Measurements from ENCODE around the gene CMC2.

The CMC2 gene

DNA sequence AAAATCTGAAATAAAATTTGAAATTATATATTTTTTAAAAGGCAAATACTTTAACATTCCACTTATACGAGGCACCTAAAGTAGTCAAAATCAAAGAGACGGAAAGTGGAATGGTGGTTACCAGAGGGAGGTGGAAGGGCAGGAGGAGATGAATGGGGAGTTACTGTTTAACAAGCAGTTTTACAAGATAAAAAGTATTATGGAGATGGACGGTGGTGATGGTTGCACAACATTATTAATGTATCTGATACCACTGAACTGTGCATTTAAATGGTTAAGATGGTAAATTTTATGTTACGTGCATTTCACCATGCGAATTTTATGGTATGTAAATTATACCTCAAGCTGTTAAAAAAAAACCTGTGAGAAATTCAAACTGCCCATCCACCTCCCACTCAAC is 5.4 kb downstream of the CMC2 start:
- no peak for DNase-seq

DNA sequence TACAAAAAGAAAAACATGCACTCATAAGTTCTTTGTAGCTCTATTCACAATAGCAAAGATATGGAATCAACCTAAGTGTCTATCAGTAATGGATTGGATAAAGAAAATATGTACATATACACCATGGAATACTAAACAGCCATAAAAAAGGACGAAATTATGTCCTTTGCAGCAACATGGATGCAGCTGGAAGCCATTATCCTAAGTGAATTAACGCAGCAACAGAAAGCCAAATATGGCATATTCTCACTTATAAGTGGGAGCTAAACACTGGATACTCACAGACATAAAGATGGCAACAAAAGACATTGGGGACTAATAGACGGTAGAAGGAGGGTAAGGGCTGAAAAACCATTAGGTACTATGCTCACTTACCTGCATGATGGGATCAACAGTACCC is 5.8 kb downstream of the CMC2 start:
- DNase-seq = no peak

DNA sequence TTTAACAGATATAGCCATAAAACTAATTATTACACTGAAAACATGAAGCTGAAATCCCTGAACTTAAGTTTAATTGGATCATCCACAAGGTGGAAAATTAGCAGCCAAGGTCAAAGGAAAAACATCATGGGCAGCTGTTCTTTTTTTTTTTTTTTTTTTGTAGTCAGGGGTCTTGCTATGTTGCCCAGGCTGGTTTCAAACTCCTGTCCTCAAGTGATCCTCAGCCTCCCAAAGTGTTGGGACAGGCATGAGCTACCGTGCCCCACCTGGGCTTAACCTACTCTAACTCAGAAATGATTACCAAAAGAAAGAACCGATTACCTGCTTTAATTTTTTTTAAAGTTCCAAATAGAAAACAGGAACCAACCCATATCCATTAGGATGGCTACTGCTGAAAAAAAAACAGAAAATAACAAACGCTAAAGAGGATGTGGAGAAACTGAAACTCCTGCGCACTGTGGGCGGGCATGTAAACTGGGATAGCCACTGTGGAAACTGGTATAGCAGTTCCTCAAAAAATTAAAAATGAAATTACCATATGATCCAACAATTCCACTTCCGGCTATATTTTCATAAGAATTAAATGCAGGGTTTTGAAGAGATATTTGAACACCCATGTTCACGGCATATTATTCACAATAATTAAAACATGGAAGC is 8.6 kb downstream of the CMC2 start:
- no peak for DNase-seq

DNA sequence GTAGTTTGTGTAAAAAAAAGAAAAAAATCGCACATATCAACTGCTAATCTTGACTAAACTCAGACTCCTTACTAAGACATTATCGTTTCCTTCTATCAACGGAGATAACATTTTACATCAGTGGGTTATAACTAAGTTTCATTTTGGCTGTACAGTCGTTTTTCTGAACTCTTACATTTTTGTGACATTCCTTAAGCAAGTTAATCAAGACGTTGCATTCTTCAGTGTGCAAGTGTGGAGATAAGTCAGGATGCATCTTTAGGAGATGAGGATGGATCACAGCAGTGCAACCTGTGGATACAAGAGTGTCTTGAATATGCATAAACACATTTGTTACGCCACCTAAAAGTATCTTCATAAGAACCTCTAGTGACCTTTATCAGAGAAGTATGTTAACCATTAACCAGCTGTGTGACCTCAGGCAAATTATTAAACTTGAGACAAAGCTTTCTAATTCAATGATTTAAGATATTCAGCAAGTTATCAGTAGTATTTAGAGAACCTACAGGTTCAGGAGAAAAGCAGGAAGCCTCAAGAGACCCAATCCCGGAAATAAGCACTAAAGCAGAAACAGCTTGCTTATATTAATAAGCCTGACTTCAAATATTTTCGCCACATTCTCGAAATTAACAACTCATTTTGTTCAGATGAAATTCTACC is 9.4 kb downstream of the CMC2 start:
- DNase-seq = peak; percentile 13

DNA sequence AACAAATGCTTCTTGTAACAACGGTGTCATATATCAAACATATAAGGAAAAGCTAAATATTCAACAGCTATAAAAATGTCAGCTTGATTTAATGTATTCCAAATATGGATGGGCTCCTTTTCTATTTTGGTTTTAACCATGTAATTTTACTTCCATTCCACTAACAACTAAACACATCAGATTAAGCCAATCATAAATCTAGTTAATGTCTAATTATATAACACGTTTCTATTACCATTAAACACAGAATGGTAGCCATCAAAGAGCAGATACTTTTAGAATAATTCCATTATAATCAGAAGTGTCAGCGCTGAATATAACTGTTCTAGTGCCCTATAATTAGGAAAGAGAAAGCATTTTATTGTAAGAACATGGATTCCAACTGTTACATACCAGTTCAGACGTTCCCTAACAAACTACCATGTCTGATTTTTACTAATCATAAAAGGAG is 10.0 kb downstream of the CMC2 start:
- DNase-seq = no peak

DNA sequence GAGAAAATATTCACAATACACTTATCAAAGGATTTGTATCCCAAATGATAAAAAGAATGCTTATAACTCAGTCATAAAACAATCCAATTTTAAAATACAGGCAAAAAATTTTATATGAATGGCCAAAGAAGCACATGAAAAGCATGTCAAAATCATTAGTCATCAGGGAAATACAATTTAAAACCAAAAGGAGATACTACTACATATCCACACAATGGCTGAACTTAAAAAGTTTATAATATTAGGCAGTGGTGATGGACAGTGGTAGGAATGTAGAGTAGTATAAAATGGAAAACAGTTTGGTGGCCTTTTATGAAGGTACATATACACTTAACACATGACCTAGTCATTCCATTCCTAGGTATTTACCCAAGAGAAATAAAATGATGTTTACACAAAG is 12.2 kb downstream of the CMC2 start:
- no peak for DNase-seq

DNA sequence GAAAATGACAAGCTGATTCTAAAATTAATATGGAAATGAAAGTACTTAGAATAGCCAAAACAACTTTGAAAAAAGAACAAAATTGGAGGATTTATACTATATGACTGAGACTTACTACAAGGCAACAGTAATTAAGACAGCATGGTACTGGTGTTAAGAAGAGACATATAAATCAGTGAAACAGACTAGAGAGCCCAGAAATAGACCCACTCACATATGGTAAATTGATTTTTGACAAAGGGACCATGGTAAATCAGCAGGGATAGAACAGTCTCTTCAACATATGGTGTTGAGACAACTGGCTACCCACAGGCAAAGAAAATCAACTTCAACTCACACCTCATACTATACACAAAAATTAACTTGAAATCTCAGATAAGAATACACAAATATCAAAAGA is 12.9 kb downstream of the CMC2 start:
- DNase-seq = no peak

DNA sequence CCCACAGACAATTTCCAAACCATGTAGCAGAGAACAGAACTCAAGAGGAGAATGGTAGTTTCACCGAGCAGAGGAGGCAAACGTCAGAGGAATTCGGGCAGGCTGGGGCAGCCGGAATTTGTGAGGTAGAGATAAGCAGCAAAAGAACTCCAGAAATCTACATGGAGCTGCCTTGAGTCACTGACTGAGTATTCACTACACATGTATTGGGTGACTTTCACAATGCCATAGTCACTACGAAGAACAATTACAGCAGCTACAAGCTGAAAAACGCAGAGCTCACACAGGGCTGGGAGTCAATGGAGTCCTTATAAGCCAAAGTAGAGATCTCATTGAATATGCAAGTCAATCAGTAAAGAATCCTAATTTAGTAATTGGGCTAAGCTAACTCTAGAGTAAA is 13.4 kb downstream of the CMC2 start:
- DNase-seq = no peak

DNA sequence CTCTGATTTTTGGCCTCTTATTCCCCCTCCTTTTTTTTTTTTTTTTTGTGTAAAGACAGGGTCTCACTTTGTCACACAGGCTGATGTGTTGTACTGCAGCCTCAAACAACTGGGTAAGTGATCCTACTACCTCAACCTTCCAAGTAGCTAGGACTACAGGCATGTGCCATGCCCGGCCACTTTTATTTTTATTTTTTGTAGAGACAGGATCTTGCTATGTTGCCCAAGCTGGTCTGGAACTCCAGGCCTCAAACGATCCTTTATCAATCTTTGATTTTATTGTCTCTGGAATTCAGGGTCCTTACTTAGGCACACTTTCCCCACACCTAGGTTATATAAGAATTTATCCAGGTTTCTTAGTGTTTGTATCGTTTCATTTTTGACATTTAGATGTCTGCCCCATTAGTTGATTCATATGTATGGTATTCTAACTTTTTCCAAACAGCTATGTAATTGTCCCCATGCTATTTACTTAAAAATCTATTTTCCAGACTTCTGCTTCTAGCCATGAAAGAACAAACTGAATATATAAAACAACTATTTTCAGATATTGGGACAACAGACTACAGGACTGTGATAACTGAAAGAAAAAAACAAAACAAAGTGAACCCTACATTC is 13.9 kb downstream of the CMC2 start:
- no peak for DNase-seq

DNA sequence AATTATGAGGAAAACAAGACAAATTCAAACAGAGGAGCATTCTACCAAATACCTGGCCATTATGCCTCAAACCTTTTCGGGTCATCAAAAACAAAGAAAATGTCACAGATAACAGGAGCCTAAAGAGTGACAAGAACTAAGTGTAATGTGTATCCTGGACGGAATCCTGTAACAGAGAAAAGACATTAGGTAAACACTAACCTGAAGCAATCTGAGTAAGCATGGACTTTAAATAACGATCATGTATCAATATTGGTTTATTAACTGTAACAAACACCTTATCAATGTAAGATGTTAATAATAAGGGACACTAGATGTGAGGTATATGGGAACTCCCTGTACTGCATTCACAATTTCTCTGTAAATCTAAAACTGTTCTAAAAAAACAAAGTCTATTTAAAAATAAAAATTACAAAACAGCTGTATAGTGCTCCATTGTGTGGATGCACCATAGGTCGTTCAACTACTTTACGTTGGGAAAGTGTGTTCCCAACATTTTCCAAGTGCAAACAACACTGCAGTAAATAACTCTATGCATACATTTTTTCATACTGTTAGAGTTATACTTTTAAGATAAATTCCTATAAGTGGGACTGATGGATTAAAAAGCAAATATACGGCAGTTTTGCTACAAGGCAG is 14.8 kb downstream of the CMC2 start:
- DNase-seq = no peak

DNA sequence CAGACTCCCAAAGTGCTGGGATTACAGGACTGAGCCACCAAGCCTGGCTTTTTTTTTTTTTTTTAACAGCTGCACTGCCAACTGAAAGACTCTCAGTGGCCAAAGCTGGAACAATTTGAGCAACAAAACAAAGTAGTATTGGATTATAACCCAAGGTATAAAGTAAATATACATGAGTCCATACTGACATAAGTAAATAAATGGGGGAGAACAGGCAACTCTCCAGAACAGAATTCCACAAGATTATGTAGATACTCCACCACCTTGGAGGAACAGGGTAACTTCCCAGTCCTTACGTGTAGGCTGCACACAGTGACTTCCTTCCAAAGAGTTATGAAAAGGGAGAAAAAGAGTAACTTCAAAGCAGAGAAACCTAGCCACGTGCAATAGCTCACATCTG is 15.7 kb downstream of the CMC2 start:
- no peak for DNase-seq

DNA sequence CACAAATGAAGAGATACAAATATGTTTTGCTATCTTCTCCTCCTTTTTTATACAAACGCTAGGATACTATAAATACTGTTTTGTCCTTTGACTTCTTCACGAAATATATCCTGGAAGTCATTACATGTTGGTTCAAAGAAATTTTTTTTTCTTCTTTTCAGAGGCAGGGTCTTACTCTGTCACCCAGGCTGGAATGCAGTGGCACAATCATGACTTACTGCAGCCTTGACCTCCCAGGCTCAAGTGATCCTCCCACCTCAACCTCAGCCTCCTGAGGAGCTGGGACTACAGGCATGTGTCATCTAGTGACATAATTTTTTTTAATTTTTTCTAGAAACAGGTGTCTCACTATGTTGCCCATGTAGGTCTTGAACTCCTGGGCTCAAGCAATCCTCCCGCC is 16.1 kb downstream of the CMC2 start:
- DNase-seq = no peak

DNA sequence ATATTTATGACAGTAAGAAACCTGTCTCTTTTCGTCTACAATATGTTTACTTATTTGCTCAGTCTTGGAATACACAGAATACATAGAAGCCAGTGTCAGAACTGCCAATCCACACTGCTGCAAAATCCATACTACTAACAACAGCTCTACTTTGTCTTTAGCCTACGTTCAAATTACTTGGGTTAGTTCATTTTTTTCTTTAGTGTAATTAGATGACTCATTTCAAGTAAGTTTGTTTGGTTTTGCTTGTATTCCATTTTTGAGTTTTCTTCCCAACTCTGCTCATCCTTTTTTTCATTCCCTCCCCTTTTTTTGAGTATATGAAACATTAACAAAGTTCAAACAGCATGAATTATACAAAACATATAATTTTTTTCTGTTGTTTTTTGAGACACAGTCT is 16.9 kb downstream of the CMC2 start:
- no peak for DNase-seq

DNA sequence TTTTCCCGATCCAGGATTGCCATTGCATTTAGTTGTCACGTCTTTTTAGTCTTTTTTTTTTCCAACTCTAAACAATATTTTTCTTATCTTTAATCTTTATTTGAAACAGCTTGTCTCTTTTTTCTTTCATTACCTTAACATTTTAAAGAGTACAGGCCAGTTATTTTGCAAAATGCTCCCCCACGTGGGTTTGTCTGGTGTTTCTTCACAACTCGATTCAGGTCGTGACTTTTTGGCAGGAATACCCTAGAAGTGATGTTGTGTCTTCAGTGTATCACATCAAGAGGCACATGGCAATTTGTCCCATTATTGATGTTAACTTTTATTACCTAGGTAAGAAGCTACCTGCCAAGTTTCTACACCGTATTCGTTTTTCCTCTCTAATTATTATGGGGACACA is 17.9 kb downstream of the CMC2 start:
- DNase-seq = no peak

DNA sequence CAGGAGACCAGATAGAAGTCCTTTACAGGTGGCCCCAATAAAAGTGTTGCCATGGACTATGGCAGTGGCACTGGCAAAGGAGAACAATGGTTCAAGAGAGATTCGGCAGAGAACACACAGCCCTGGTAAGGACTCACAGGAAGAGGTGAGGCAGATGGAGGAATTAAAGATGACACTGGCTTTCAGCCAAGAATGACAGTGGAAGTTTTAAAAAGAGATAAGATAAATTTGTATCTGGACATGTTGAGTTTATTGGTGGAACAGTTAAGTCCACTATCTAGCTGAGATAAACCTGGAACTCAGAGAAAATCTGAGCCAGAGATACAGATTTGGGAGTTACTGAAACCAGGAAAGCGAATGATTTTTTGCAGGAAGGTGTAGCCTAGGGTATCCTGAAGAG is 20.1 kb downstream of the CMC2 start:
- no peak for DNase-seq

DNA sequence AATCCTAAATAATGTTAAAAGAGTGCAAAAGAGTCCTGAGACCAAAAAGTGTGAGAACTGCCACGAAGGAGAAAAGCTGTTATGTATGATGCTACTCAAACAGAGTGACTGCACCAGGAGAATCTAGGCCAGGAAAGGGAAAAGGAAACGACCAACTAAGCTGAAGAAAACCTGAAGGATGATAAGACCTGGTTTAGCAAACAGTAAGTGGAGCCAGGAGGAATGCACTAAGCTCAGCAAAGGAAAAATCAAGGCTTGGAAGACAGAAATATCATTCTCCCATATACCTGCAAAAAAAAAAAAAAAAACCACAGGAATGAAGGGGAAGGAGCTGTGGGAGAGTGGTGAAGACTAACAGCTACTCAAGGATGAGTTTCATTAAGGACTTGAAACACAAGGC is 21.1 kb downstream of the CMC2 start:
- no peak for DNase-seq

DNA sequence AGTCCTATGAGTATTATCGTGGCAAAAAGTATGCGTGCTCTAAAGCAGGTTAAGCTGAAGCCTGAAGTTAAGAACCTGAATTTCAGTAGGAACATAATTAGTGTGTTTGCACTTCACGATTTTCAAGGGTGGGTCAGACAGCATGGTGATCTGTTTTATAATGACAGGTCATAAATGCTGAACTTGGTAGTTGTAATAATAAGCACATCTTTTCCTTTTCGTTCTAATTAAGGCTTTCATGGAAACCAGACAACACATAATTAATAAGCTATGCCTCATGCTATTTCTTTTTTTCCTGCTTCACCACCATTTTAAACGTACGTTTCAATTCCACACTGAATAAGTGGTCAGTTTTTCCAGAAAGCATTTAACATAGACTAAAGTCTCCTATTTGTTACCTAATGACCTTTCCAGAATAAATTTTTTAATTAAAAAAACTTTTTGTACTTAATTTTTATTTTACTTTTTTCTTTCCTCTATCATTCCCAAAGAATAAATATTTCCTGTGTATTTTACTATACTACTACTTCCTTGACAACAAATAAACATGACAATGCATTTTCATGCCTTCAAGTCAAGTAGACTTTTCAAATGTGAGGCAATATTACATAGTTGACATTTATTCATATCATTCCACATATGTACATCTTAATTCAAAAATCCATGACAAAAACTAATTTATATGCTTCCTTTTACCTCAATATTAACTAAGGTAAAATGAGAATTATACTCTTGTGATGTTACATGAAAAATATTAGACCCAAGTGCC is 22.4 kb downstream of the CMC2 start:
- DNase-seq = no peak

DNA sequence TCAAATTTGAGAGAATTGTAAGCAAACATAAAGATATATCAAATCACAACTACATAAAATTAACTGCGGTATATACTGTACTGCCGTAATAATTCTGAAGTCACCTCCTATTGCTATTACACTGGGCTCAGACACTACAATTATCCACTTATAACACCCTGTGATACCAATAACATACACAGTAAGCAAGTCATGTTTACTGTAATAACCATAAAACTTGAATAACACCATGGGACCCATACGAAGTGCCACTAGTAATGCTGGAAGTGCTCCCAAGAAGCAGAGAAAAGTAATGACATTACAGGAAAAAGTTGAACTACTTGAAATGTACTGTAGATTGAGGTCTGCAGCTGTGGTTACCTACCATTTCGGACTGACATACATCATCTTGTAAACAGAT is 24.0 kb downstream of the CMC2 start:
- DNase-seq = no peak

DNA sequence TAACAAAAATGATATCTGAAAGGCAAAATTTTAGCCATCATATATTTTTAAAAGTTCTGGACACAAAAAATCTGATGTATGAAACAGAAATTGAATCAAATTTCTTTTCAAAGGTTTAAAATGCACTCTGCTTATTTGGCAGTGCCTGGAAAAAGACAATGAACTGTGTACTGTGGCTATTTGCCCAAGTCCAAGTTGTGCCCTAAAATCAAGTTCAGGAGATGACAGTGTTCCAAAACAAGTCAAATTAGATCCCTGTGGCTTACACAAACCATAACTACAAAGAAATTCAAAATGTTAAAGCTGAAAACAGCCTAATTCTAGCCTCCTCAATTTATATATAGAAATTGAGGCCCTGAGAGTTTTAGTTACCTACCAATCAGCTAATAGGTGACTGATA is 25.6 kb downstream of the CMC2 start:
- DNase-seq = no peak

DNA sequence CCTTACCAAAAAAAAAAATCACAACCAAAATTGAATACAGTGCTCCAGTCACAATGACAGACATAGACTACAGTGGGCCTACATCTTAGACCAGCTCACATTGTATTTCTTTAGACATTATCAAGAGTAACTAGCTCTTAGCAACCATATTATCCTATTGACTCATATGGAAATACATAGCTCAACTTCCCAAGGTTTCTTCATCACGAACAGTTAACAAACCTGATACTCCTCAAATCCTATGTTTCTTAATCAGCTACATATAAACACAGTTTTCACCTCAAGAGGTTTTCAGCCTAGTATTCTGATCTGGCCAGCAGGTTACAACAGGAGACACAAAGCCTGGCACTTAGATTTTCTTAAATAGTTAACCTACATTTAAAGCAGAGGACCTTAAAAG is 29.7 kb downstream of the CMC2 start:
- DNase-seq = no peak

DNA sequence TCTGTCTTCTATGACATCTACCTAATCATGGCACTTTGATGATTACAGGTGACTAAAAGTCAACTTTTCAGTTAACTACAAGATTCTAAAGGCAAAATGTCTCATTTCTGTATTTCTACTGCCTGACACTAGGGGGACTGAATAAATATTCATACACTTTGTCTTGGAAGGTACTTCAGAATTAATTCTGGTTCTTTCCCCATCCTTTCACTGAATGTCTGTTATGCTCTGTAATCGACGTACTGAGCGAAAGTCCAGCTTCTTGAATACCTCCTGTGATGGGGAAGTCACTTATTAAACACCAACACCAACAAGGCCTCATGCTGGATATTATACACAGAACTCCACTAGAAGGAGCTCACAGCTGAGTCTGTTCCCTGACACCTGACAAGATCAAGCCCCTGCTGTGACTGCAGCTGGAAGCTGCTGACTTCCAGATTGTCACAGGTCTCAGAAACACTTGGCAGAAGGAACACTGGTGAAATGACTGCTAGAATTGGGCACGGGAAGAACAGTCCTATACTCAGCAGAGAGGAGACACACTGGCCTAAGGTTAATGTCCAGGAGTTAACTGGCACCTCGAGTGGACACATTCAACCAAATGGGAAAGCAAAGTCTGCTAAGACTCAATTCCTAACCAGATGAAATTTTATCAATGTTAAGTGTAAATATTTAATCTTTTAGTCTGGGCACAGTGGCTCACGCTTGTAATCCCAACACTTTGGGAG is 31.9 kb downstream of the CMC2 start:
- no peak for DNase-seq

DNA sequence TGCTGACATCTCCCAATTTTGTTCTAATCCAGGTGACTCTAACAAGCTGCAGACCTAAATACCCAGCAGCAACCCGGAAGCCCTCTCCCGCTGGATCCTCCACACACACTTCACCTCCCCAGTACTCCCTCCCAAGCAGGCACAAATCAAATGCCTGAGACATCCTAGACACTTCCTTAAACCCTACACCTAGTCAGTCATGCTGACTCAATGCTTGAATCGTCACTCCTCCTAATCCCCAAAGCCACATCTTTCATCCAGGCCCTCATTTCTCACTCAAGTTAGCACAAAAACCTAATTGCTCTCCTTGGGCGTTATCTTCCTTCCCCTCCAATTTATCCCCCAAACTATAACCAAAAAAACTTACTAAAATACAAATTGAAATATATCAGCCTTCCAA is 32.7 kb downstream of the CMC2 start:
- no peak for DNase-seq

DNA sequence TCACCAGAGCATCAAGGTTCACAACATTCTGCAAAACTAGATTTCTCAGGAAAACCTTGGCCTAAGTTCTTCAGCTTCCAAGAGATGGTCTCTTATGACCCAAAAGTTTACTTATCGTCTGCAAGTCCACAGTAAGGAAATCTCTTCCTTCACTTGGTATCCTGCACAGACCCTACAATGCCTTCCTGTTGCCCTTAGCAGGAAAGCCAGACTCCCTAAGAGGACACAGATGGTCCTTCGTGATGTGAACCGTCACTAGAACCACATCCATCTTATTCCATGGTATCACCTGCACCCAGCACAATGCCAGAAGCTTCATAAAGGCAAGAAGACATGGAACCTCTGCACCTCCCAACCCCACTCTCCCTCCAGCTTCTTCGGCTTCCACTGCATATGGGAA is 34.1 kb downstream of the CMC2 start:
- no peak for DNase-seq

All from central memory CD4-positive, alpha-beta T cell (primary cell).